Neuronal stem cell (in vitro differentiated cells): ENCODE data around the gene SPACA9.

Source experiments
- DNase-seq: peaks from one replicate; pipeline ENCODE4 v3.0.0-alpha.2; 2013; ENCODE audit warnings: low spot score
- H2AFZ ChIP-seq: one replicate; pipeline ENCODE4 v1.6.1; 2013; ENCODE audit warnings: mild to moderate bottlenecking, low read length, inconsistent platforms
- H2AK5ac ChIP-seq: 2 replicates; pipeline ENCODE4 v1.6.1; 2013; ENCODE audit warnings: low read depth, mild to moderate bottlenecking, inconsistent platforms, low read length, moderate library complexity, mixed read lengths
- H2BK120ac ChIP-seq: 2 replicates; pipeline ENCODE4 v1.6.1; 2013; ENCODE audit warnings: low read depth, mild to moderate bottlenecking, inconsistent platforms, low read length, moderate library complexity, mixed read lengths
- H2BK12ac ChIP-seq: one replicate; pipeline ENCODE4 v1.6.1; 2013; ENCODE audit warnings: low read length, inconsistent platforms
- H2BK15ac ChIP-seq: 2 replicates; pipeline ENCODE4 v1.6.1; 2013; ENCODE audit warnings: mild to moderate bottlenecking, low read length, inconsistent platforms, mixed read lengths
- H2BK5ac ChIP-seq: one replicate; pipeline ENCODE4 v1.6.1; 2013; ENCODE audit warnings: inconsistent platforms, mild to moderate bottlenecking, low read length, moderate library complexity
- H3K14ac ChIP-seq: one replicate; pipeline ENCODE4 v1.6.1; 2013; ENCODE audit warnings: low read length, inconsistent platforms
- H3K18ac ChIP-seq: 2 replicates; pipeline ENCODE4 v1.6.1; 2013; ENCODE audit warnings: low read length, inconsistent platforms
- H3K23ac ChIP-seq: 2 replicates; pipeline ENCODE4 v1.6.1; 2013; ENCODE audit warnings: low read depth, mild to moderate bottlenecking, mixed read lengths, low read length, inconsistent platforms; ENCODE audit not compliant: poor library complexity
- H3K27ac ChIP-seq: replicated peaks from 3 replicates; pipeline ENCODE4 v1.5.1; 2013; ENCODE audit warnings: low read length, inconsistent platforms
- H3K27me3 ChIP-seq, 3 experiments: 2 replicates each; pipeline ENCODE4 v1.6.1; 2013; ENCODE audit warnings: low read length in 3 of 3, mild to moderate bottlenecking in 2 of 3, inconsistent platforms in 1 of 3, low read depth in 1 of 3, mixed read lengths in 1 of 3, moderate library complexity in 1 of 3; ENCODE audit not compliant: control insufficient read depth in 3 of 3, insufficient read depth in 3 of 3
- H3K36me3 ChIP-seq, 2 donors: replicated peaks in 1 of 2; 2 replicates each; pipeline ENCODE4 v1.6.1; 2013; ENCODE audit warnings: low read length in 2 of 2; ENCODE audit not compliant: control insufficient read depth in 2 of 2, insufficient read depth in 2 of 2
- H3K4ac ChIP-seq: 2 replicates; pipeline ENCODE4 v1.6.1; 2013; ENCODE audit warnings: inconsistent platforms, mild to moderate bottlenecking, low read length, moderate library complexity
- H3K4me1 ChIP-seq, 2 donors: 1 replicate in 1 of 2; 2 replicates in 1 of 2; pipeline ENCODE4 v1.6.1; 2013; ENCODE audit warnings: low read length in 2 of 2, low read depth in 1 of 2; ENCODE audit not compliant: control insufficient read depth in 2 of 2, insufficient read depth in 1 of 2
- H3K4me2 ChIP-seq: one replicate; pipeline ENCODE4 v1.6.1; 2013; ENCODE audit warnings: mild to moderate bottlenecking, low read length, inconsistent platforms; ENCODE audit not compliant: insufficient read depth, poor library complexity, severe bottlenecking
- H3K4me3 ChIP-seq, 2 donors: 2 replicates each; pipeline ENCODE4 v1.5.1; 2013; ENCODE audit warnings: low read length in 2 of 2, mild to moderate bottlenecking in 2 of 2, inconsistent platforms in 1 of 2, moderate library complexity in 1 of 2
- H3K79me1 ChIP-seq: one replicate; pipeline ENCODE4 v1.6.1; 2013; ENCODE audit warnings: low read depth, mild to moderate bottlenecking, inconsistent platforms, low read length, moderate library complexity
- H3K9ac ChIP-seq: one replicate; pipeline ENCODE4 v1.6.1; 2013; ENCODE audit warnings: mild to moderate bottlenecking, low read depth, low read length, inconsistent platforms; ENCODE audit not compliant: poor library complexity
- H3K9me3 ChIP-seq, 2 donors: replicated peaks in 1 of 2; 2 replicates each; pipeline versions ENCODE3 to v1.6.1; 2013; ENCODE audit warnings: low read length in 2 of 2, mild to moderate bottlenecking in 2 of 2, inconsistent platforms in 1 of 2, low read depth in 1 of 2, mixed read lengths in 1 of 2, moderate library complexity in 1 of 2; ENCODE audit not compliant: control insufficient read depth in 2 of 2, insufficient read depth in 1 of 2
- H4K8ac ChIP-seq: one replicate; pipeline ENCODE4 v1.6.1; 2013; ENCODE audit warnings: low read depth, mild to moderate bottlenecking, inconsistent platforms, low read length, moderate library complexity
- H4K91ac ChIP-seq: one replicate; pipeline ENCODE4 v1.6.1; 2013; ENCODE audit warnings: low read length, low read depth, mild to moderate bottlenecking, inconsistent platforms; ENCODE audit not compliant: poor library complexity
- WGBS, 2 donors: extraction: QIAGEN DNeasy Blood & Tissue Kit; methylation state at CpG; one replicate each; pipeline ENCODE4 v1.1.7; 2013; ENCODE audit warnings: missing lambda C conversion rate in 2 of 2, mixed read lengths in 1 of 2; ENCODE audit not compliant: insufficient read length in 2 of 2, insufficient replicate concordance in 1 of 2; ENCODE audit errors: extremely low coverage in 2 of 2; 5-methylcytosine and 5-hydroxymethylcytosine counted together

SPACA9 gene

DNA sequence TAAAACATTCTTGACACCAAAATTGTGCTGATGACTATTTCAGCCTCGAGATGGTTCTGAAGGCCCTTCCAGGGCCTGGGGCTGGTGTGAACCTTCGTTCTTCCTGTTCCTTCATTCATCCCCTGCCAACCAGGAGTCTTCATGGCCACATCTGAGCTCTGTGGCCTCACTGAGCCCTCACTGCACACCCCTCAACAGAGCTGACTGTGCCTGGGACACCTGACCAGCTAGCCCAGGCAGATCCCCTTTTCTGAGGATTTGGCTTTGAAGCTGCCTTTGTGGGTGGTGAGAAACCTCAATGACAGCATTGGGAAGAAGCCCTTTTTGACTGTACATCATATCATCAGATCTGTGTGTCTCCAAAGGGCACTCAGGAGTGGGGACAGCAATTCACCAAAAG is 14.4 kb upstream of the SPACA9 start:
- H3K23ac ChIP-seq: no peak overlapping the region

DNA sequence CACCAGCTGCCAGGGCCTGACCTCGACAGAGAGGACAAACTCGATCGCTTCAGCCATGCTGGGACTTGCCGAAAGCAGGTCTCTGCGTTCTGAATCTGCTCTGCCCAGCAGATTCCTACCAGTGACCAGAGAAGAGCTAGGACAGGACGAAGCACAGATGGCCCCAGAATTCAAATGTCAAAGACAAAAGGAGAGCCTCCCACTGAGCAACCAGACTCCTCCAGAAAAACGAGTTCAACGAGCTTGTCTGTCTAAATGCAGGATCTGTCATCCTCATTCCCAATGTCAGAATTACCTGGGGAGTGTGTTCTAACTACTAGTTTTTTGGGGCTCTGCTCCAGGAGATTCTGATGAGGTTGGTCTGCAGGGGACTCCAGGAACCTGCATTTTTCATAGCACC is 14.0 kb upstream of the SPACA9 start:
- H3K4me2 ChIP-seq: no peak overlapping the region
- H3K14ac ChIP-seq: no peak overlapping the region
- no peak overlapping the region for H2AK5ac ChIP-seq
- no peaks in the 10 kb centered on the region for H3K36me3 ChIP-seq
- no peaks in the 10 kb centered on the region for H3K9me3 ChIP-seq
- no peak overlapping the region for H4K8ac ChIP-seq
- no peak overlapping the region for H3K18ac ChIP-seq
- no peak overlapping the region for H3K9ac ChIP-seq
- no peak overlapping the region for H3K4ac ChIP-seq
- no CpG with 5 or more reads among the region's 8 CpGs for WGBS, 2 donors
- no peak overlapping the region for H2BK12ac ChIP-seq
- DNase-seq: no peak
- no peak overlapping the region for H3K27ac ChIP-seq
- no peak overlapping the region for H4K91ac ChIP-seq
- H2AFZ ChIP-seq: peak overlapping the region; percentile 54
- no peaks in the 10 kb centered on the region for H3K79me1 ChIP-seq
- H3K23ac ChIP-seq: no peak overlapping the region
- no peak overlapping the region for H3K4me3 ChIP-seq
- H2BK5ac ChIP-seq: no peak overlapping the region
- no peak overlapping the region for H2BK15ac ChIP-seq
- H2BK120ac ChIP-seq: no peak overlapping the region
- no peaks in the 10 kb centered on the region for H3K27me3 ChIP-seq
- peaks cover 0 to 7% of the 10 kb centered on the region in 2 donors for H3K4me1 ChIP-seq

More for the DNA sequence above, 14.4 kb upstream of the SPACA9 start:
- H3K14ac ChIP-seq: no peak overlapping the region
- no peaks in the 10 kb centered on the region for H3K9me3 ChIP-seq
- H3K36me3 ChIP-seq: no peaks in the 10 kb centered on the region
- H2BK5ac ChIP-seq: no peak overlapping the region
- no peaks in the 10 kb centered on the region for H3K79me1 ChIP-seq
- no peak overlapping the region for H3K4me2 ChIP-seq
- peaks cover 0 to 7% of the 10 kb centered on the region in 2 donors for H3K4me1 ChIP-seq
- H3K4ac ChIP-seq: no peak overlapping the region
- no peak overlapping the region for H3K27ac ChIP-seq
- peak overlapping the region; percentile 54 for H2AFZ ChIP-seq
- H2BK15ac ChIP-seq: no peak overlapping the region
- H3K27me3 ChIP-seq: no peaks in the 10 kb centered on the region
- no peak overlapping the region for H3K9ac ChIP-seq
- H3K18ac ChIP-seq: no peak overlapping the region
- no peak overlapping the region for H4K8ac ChIP-seq
- DNase-seq: no peak
- no peak overlapping the region for H4K91ac ChIP-seq
- no peak overlapping the region for H3K4me3 ChIP-seq
- no CpG with 5 or more reads among the region's 2 CpGs for WGBS, 2 donors
- no peak overlapping the region for H2BK120ac ChIP-seq
- H2AK5ac ChIP-seq: no peak overlapping the region
- no peak overlapping the region for H2BK12ac ChIP-seq

DNA sequence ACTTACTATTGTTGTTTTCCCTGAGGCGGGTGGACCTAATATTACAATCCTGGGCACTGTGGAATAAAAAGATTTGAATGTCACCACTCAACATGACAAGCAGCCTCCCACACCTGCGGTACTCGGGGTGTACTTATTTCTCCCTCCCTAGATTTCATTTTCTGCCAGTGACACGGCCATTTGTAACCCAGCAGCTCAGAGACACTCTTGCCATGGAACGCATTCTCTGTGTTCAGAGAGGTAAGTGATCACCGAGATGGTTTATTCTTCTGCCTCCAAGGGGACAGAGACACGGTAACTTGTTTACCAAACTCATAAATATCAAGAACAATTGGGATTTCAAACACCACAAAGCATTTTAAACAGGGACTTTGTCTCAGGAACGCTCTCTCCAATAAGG is 11.8 kb upstream of the SPACA9 start:
- Histone ChIP-seq H2BK15ac (no peak overlapping the region), H4K91ac (no peak overlapping the region), H3K9me3 (no peaks in the 10 kb centered on the region), H2AK5ac (no peak overlapping the region), H3K4ac (no peak overlapping the region), H2BK12ac (no peak overlapping the region), H3K14ac (no peak overlapping the region), H3K79me1 (no peaks in the 10 kb centered on the region), H2BK5ac (no peak overlapping the region), H2BK120ac (no peak overlapping the region), H3K4me1 (peaks cover 0 to 4% of the 10 kb centered on the region in 2 donors), H3K27ac (no peak overlapping the region), H3K36me3 (no peaks in the 10 kb centered on the region), H3K18ac (no peak overlapping the region), H3K9ac (no peak overlapping the region), H3K23ac (no peak overlapping the region), H3K27me3 (no peaks in the 10 kb centered on the region), H4K8ac (no peak overlapping the region), H2AFZ (no peak overlapping the region), H3K4me2 (no peak overlapping the region), H3K4me3 (no peak overlapping the region)
- DNase-seq: no peak
- WGBS, 2 donors: no CpG with 5 or more reads among the region's 8 CpGs

DNA sequence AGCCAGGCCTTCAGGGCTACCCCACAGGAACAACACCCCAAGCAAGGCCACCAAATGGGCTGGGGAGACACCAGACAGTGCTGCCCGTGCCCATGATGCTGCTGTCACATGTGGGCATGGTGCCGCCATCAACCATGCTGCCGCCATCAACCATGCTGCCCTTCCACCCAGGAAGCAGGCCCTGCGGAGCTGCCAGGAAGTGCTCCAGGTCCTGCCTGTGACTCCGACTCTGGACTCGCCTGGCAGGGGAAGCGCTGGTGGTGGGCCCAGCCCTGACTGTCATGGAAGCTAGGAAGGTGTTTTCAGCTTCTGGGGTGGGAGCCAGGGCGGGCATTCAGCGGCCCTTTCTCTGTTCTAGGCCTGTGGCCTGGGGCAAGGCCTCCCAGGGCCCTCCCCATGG is 9.4 kb upstream of the SPACA9 start:
- H2BK5ac ChIP-seq: peak overlapping the region; percentile 44
- no peak overlapping the region for H2AFZ ChIP-seq
- H3K4me1 ChIP-seq: no peaks in the 10 kb centered on the region
- no peaks in the 10 kb centered on the region for H3K36me3 ChIP-seq
- H3K4me2 ChIP-seq: no peak overlapping the region
- no peak overlapping the region for H3K27ac ChIP-seq
- H2BK120ac ChIP-seq: no peak overlapping the region
- H3K18ac ChIP-seq: peak overlapping the region; percentile 27
- no peak for DNase-seq
- peak overlapping the region; percentile 89 for H4K8ac ChIP-seq
- no peak overlapping the region for H2BK15ac ChIP-seq
- no peak overlapping the region for H4K91ac ChIP-seq
- no peak overlapping the region for H3K14ac ChIP-seq
- H2BK12ac ChIP-seq: peak overlapping the region; percentile 52
- no peak overlapping the region for H3K4ac ChIP-seq
- WGBS, 2 donors: no CpG with 5 or more reads among the region's 9 CpGs
- no peaks in the 10 kb centered on the region for H3K27me3 ChIP-seq
- peak overlapping the region in 1 of 2 donors; percentile 50 for H3K4me3 ChIP-seq
- no peaks in the 10 kb centered on the region for H3K9me3 ChIP-seq
- H3K23ac ChIP-seq: no peak overlapping the region
- H3K79me1 ChIP-seq: no peaks in the 10 kb centered on the region
- H3K9ac ChIP-seq: peak overlapping the region; percentile 68
- H2AK5ac ChIP-seq: peak overlapping the region; percentile 77
